KMS-11 (cell line): ENCODE measurements around the gene ALKBH3.

Source experiments
- H2AFZ ChIP-seq: fragments of 200-600 bp; sonication (generic); 2 replicates; pipeline ENCODE4 v1.6.1; 2016; ENCODE audit warnings: antibody characterized with exemption, mixed run types, low read depth
- H3K27ac ChIP-seq: fragments of 200-600 bp; sonication (generic); 2 replicates; pipeline ENCODE4 v1.6.1; 2016; ENCODE audit warnings: mild to moderate bottlenecking, mixed run types
- H3K27me3 ChIP-seq: fragments of 200-600 bp; sonication (generic); 2 replicates; pipeline ENCODE4 v1.6.1; 2017; ENCODE audit warnings: mild to moderate bottlenecking, low read depth, mixed run types, moderate library complexity; ENCODE audit not compliant: insufficient read depth
- H3K36me3 ChIP-seq: fragments of 200-600 bp; sonication (generic); 2 replicates; pipeline ENCODE4 v1.6.1; 2017; ENCODE audit warnings: mild to moderate bottlenecking, mixed run types; ENCODE audit not compliant: insufficient read depth
- H3K4me1 ChIP-seq: fragments of 200-600 bp; sonication (generic); 2 replicates; pipeline ENCODE4 v1.6.1; 2016; ENCODE audit warnings: mild to moderate bottlenecking, low read depth, mixed run types; ENCODE audit not compliant: poor library complexity, severe bottlenecking
- H3K4me2 ChIP-seq: fragments of 200-600 bp; sonication (generic); 2 replicates; pipeline ENCODE4 v1.7.0; 2016; ENCODE audit warnings: mild to moderate bottlenecking, mixed run types
- H3K4me3 ChIP-seq: fragments of 200-600 bp; sonication (generic); IDR thresholded peaks from 2 replicates; pipeline ENCODE4 v1.6.1; 2017; ENCODE audit warnings: low read depth, low read length, mixed read lengths; ENCODE audit not compliant: insufficient read depth
- H3K79me2 ChIP-seq: fragments of 200-600 bp; sonication (generic); 2 replicates; pipeline ENCODE4 v1.6.1; 2016; ENCODE audit warnings: low read depth, mixed run types; ENCODE audit not compliant: insufficient read depth
- H3K9ac ChIP-seq: fragments of 200-600 bp; sonication (generic); 2 replicates; pipeline ENCODE4 v1.6.1; 2016; ENCODE audit warnings: mild to moderate bottlenecking, mixed run types
- H4K20me1 ChIP-seq: fragments of 200-600 bp; sonication (generic); 2 replicates; pipeline ENCODE4 v1.6.1; 2016; ENCODE audit warnings: mild to moderate bottlenecking, mixed run types; ENCODE audit not compliant: insufficient read depth
- TF ChIP-seq, protein P1 (sequence below): fragments of 200-600 bp; sonication (generic); conservative IDR thresholded peaks from 2 replicates; pipeline ENCODE4 v1.6.1; 2017; ENCODE audit warnings: low read depth, mild to moderate bottlenecking, antibody characterized with exemption, low read length, moderate library complexity, mixed read lengths

ALKBH3 gene

DNA sequence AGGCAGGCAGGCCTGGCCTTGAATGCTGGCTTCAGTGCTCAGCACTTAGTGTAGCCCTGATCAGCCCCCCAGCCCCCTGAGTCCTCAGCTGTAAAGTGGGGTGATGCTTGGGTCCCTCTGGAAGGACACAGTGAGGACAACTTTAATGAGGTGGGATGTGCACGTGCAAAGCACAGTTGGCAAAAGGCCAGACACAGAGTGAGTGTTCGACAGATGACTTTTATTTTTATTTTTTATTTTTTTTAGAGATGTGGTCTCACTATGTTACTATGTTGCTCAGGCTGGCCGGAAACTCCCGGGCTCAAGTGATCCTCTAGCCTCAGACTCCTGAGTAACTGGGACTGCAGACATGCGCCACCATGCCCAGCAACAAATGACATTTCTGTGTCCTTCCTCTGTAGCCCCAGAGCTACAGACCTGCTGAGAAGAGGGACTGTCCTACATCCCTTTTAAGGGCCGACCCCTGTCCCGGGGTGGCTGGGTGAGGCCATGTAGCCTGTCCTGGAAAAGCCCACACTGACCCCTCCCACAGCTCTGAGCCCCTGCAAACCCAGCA lies 54.9 kb downstream of the ALKBH3 start:
- Histone ChIP-seq H3K27ac (no peak overlapping the region), H3K27me3 (no peaks in the 10 kb centered on the region), H3K4me3 (no peak overlapping the region), H3K79me2 (no peaks in the 10 kb centered on the region), H3K9ac (no peak overlapping the region), H2AFZ (no peak overlapping the region), H4K20me1 (no peaks in the 10 kb centered on the region), H3K4me1 (peaks cover 41% of the 10 kb centered on the region), H3K4me2 (no peak overlapping the region), H3K36me3 (no peaks in the 10 kb centered on the region)
- TF ChIP-seq, protein P1, sequence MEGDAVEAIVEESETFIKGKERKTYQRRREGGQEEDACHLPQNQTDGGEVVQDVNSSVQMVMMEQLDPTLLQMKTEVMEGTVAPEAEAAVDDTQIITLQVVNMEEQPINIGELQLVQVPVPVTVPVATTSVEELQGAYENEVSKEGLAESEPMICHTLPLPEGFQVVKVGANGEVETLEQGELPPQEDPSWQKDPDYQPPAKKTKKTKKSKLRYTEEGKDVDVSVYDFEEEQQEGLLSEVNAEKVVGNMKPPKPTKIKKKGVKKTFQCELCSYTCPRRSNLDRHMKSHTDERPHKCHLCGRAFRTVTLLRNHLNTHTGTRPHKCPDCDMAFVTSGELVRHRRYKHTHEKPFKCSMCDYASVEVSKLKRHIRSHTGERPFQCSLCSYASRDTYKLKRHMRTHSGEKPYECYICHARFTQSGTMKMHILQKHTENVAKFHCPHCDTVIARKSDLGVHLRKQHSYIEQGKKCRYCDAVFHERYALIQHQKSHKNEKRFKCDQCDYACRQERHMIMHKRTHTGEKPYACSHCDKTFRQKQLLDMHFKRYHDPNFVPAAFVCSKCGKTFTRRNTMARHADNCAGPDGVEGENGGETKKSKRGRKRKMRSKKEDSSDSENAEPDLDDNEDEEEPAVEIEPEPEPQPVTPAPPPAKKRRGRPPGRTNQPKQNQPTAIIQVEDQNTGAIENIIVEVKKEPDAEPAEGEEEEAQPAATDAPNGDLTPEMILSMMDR: no peak

DNA sequence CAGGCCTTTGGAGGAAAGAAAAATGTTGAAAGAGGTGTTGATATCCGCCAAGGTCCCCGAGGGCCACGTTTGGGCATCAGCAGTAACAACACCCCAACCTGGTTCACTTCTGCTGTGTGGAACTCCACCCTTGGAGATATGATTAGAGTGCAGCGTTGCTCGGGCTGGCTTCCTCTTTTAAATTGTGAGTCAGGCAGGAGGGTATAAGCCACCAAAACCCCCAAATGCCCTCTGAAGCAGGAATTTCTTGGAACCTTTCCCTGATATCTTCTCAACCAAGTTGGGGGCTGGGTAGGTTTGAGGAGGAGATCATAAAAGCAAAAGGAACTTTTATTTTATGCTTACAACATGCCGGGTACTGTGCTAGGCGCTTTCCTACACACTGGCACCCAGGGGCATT lies 55.4 kb downstream of the ALKBH3 start:
- H3K79me2 ChIP-seq: no peaks in the 10 kb centered on the region
- no peaks in the 10 kb centered on the region for H4K20me1 ChIP-seq
- no peak overlapping the region for H3K4me3 ChIP-seq
- no peak overlapping the region for H2AFZ ChIP-seq
- no peak overlapping the region for H3K4me2 ChIP-seq
- H3K36me3 ChIP-seq: no peaks in the 10 kb centered on the region
- no peaks in the 10 kb centered on the region for H3K27me3 ChIP-seq
- no peak overlapping the region for H3K9ac ChIP-seq
- peaks cover 36% of the 10 kb centered on the region for H3K4me1 ChIP-seq
- TF ChIP-seq, protein P1: no peak
- H3K27ac ChIP-seq: no peak overlapping the region

DNA sequence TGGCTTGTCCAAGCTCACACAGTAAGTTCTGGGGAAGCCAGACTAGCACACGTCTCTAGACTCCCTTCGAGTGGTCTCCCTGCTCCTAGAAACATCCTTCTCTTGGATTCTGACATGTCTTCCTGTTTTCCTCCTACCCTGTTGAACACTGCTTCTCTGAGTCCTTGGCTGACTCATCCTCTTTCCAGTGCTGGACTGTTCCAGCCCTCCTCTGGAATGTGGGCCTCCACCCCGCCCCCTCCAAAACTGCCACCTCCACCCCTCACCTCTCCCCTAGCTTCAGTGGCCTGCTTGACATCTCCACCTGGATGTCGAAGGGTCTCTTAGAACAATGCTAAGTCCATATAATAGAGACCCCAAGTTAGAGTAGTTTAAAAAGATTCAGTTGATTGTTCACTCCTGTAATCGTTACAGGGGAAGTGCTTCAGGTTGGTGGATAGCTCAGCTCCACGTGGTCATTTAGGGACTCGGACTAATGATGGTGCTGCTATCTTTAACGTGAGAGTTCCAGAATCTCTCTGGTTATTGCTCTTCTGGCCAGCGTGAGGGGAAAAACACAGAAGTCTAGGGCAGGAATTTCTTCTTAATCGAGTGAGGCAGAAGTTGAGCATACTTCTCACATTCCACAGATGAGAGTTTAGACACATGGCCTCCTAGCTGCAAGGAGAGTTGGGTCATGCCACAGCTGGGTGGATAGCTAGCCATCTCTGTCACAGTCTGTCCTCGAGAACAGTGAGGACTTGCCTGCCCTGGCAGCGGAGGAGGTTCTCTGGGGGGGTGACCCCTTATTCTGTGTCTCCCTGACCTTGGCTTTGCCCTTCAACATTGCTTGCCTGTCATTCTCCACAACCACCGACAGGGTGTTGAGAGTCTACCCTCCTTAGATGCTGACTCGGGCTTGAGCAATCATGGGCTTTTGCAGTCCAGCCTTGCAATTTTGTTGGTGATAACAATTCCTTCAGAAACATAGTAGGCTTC lies 57.1 kb downstream of the ALKBH3 start:
- Histone ChIP-seq H3K36me3 (no peaks in the 10 kb centered on the region), H3K9ac (no peak overlapping the region), H2AFZ (no peak overlapping the region), H3K4me3 (no peak overlapping the region), H4K20me1 (no peaks in the 10 kb centered on the region), H3K4me1 (peaks cover 19% of the 10 kb centered on the region), H3K4me2 (no peak overlapping the region), H3K27ac (no peak overlapping the region), H3K27me3 (no peaks in the 10 kb centered on the region), H3K79me2 (no peaks in the 10 kb centered on the region)
- TF ChIP-seq, protein P1: no peak

DNA sequence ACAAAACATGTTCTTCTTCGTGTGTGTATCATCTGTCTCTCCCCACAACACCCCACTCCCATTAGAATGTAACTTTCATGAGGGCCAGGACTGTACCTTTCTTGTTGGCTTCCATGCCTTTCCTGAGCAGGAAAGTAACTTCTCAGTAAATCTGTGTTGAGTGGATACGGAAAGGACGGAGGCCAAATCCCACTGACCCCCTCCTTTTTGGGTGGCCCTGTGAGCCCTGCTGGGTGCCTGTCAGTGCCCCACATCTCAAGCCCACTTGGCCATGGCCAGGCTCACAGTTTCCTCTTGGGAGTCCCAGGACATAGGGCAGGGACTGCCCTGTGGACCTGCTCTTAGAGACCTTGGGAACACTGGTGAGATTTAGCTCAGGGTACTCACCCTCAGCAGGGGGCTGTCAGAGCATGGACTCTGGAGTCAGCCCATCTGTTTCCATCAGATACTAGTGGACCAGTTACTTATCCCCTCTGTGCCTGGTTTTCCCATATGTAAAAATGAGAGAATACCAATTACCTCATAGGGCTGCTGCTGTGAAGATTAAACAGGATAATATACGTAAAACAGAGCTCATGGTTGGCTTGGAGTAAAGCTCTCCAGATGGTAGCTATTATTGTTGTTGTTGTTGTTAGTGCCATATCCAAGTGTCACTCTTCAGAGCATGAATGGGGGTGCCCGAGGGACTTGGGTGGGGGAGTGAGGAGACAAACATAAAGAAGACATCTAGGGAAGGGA lies 60.8 kb downstream of the ALKBH3 start:
- Histone ChIP-seq H3K27ac (no peak overlapping the region), H3K4me3 (no peak overlapping the region), H3K36me3 (no peaks in the 10 kb centered on the region), H2AFZ (peak overlapping the region; percentile 41; the same call in 1 of the 2 replicates), H3K79me2 (no peaks in the 10 kb centered on the region), H3K4me1 (peaks cover 20% of the 10 kb centered on the region), H3K9ac (no peak overlapping the region), H4K20me1 (no peaks in the 10 kb centered on the region), H3K27me3 (peaks cover 11% of the 10 kb centered on the region; the same call in 1 of the 2 replicates), H3K4me2 (peak overlapping the region; percentile 16; the same call in 1 of the 2 replicates)
- TF ChIP-seq, protein P1: no peak
